ENCODE data around the gene G6PD.
"Not testable (repeated sequence)": the region's sequence is repeated elsewhere in the genome, so short reads cannot be mapped to it uniquely, and the experiment has no call there.

DNA sequence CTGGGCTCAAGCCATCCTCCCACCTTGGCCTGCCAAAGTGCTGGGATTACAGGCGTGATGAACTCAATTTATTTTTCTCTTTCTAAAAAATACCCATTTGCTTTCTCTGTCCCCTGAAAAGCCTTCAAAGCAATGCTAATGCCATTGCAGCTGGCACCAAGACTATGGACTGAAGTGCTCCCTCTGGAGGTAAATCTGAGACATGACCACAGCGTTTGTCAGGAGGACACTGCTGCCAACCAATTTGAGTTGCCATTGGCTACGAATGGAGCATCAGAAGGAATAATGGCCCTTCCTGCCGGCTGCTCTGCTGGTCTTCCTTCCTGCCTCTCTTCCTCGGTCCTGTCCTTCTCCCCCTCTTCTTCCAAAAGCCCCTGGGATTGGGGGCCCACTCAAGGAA, 28.4 kb upstream of the G6PD start:
- TF ChIP-seq RARB (CRISPR knock-in tag; IDR thresholded peaks at IDR 0.05); PPARA (CRISPR knock-in tag; IDR thresholded peaks at IDR 0.05; ENCODE audit: borderline replicate concordance): not testable (repeated sequence)

Measured in SK-N-SH treated with all-trans-retinoic acid at 6 μM for 48 hours (cell line).